Jurkat, Clone E6-1 (cell line): ENCODE measurements around the gene ARVCF.

Experiments
- DNase-seq: peaks from one replicate; pipeline ENCODE4 v3.0.0-alpha.2; 2011; ENCODE audit warnings: low read depth, low spot score
- H3K4me3 ChIP-seq: 2 replicates; pipeline ENCODE4 v1.5.1; 2011; ENCODE audit warnings: mild to moderate bottlenecking, low read length, control low read depth, moderate library complexity

Gene ARVCF

DNA sequence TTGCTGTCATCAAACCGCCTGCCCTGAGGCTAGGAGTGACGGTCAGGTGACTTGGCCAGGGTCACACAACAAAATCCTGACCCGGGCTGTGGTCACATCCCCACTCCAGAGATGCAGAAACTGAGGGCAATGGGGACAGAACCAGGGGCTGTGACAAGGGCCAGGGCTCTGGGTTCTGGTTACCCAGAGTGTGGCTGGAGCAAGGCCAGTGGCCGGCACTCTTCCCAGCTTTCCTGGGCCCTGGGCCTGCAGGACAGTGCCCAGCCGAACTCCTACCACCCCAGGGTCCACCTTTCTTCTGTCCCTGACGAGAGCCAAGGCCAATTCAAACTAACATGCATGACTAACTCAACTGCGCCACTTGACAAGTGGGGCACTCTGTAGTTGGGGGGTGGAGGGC, 35.9 kb downstream of the ARVCF start:
- H3K4me3 ChIP-seq, result no peak overlapping the region
- no peak for DNase-seq

DNA sequence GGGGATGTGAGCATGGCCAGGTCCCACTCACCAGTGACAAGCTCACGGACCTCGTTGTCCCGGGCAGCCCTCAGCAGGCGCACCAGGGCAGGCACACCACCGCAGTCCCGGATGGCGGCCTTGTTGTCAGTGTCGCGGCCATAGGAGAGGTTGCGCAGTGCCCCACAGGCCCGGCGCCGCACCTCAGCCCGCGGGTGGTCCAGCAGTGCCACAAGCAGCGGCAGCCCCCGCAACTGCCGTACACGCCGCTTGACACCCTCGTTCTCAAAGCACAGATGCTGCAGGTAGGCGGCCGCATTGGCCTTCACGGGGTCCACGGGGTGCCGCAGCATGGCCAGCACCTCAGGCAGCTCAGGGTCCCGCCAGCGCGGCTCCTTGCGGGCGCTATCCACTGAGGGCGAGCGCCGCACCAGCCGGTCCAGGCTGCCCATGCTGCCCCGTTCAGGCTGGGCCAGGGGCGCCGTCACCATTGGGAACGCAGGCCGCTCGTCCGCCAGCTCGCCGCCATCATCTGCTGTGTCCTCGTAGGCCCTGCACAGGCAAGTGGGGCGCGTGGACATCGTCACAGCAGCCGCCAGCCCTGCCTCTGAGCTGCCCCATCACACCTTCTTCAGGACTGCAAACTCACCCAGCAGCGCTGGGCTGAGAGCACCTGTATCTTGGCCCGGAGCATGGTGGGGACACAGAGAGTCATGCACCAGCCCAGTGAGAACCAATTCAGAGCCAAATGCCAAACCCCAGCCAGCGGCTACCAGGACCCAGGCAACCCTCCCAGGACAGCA, 36.7 kb downstream of the ARVCF start:
- no peak for DNase-seq

DNA sequence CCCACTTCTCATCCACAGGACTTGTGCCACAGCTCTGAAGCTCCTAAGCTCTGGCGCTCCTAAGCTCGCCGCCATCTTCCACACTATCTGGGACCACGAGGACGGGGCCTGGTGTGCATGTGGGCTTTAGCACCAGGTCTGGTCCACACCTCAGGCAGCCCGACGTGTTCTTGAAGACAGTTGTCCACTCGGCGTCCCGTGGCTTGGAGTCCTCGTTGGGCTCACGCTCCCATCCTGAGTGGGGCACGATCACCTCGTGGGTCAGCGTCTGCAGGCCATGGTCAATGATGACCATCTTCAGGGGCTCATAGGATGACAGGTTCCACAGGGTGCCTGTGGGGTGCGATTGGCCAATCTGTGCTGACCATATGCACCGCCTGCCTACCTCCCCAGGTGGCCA, 37.9 kb downstream of the ARVCF start:
- DNase-seq, result no peak
- H3K4me3 ChIP-seq, result no peak overlapping the region

More for the DNA sequence above, 36.7 kb downstream of the ARVCF start:
- H3K4me3 ChIP-seq, result no peak overlapping the region

DNA sequence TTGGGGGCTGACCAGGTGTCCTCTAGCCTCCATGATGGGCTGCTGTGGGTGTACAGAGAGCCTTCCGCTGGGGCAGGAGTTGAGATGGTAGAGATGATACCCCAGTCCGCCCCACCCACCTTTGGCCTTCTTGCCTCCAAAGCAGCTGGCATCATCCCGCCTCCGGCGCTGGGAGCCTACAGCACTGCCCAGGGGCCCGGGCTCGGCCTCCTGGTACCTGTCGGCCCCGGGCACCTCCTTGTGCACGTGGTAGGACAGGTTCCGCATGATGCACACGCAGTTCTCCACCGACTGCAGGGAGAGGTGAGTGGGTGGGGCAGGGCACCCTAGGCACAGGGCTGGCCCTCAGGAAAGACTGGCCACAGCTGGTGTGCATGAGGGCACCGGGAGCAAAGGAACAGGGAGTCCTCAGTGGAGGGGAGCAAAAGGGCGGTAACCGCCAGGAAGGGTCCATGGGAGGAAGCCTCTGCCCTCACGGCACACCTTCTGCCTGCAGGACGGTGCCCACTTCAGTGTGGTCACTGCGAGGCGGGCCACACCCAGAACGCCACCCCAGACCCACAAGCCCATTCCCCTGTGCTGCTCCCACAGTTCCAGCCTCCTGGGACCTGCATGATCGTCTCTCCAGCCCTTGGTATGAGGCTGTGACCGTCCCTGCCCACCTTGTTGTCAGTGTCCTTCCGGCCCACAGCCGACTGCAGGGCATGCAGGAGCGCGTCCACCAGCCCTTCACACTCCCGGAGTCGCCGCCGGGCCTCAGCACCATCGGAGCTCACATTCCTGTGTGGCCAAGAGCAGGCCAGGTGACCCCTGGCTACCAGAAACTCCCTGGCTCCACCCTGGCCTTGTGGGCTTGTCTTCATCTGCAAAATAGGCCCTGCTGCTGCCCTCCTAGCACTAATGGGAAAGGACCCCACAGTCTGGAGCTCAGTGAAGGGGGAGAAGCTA, 39.1 kb downstream of the ARVCF start:
- no peak overlapping the region for H3K4me3 ChIP-seq
- no peak for DNase-seq

DNA sequence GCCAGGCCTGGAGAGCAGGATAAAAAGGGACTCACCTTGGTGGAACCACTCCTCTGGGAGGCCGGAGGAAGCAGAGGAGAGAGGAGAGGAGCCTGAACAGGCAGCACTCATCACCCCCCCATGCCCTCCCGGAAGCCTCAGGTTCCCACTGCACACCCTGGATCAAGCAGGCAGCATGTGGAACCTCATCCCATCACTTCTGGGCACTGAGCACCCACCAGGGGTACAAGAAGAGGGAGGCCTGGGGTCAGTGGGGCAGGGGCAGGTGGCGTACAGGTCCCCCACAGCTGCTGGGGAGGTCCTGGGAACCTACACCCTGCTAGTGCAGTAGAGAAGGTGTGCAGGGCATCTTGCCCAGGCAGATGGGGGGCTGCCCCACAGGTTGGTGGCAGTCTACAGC, 40.0 kb downstream of the ARVCF start:
- no peak for DNase-seq
- no peak overlapping the region for H3K4me3 ChIP-seq

DNA sequence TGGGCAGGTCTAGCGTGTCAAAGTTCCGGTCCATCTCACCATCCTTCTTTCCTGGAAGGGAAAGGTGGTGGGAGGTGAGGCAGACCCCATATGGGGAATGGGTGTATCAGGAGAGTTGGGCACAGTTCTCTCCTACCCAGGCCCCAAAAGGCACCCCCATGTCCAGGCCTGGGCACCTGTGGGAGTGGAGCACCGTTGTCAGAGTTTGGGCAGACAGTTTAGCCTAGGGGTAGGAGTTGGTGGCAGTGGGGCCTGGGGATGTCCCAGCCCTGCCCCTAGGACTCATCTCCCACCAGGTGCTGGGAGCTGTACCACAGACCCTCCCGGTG, 41.0 kb downstream of the ARVCF start:
- no peak overlapping the region for H3K4me3 ChIP-seq
- no peak for DNase-seq

DNA sequence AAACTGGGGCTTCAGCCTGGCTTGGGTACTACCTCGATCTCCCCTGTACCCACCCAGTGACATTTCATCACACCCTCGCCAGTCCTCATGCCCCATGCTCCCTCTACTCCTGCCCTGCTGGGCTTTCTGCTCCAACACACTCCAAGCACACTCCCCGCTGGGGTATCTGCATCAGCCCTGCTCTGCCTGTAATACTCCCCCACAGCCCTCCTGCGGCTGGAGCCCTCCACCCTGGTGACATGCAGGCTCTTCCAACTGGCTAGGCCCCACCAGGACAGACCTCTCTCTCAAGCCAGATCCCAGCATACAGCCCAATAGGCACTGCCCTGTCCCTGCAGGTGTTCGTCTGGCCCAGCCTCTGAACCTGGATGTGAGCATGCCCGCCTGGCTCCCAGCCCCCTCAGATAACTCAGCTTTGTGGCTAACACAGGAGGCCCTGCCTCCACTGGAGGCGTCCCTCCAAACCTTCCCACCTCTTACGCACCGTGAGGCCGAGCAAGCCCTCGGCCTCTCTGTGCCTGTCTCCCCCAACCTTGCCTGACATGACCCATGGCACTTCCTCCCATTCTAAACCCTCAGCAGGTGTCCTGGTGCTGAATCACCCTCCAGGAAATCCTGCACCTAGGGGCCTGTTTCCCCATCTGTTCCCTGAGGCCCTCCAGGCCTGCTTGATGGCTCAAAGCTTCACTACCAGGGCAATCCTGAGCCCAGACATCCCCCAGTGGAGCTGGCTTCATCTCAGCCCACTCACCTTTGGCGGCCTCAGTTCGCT, 41.5 kb downstream of the ARVCF start:
- DNase-seq, result peak; percentile 36
- H3K4me3 ChIP-seq, result no peak overlapping the region

DNA sequence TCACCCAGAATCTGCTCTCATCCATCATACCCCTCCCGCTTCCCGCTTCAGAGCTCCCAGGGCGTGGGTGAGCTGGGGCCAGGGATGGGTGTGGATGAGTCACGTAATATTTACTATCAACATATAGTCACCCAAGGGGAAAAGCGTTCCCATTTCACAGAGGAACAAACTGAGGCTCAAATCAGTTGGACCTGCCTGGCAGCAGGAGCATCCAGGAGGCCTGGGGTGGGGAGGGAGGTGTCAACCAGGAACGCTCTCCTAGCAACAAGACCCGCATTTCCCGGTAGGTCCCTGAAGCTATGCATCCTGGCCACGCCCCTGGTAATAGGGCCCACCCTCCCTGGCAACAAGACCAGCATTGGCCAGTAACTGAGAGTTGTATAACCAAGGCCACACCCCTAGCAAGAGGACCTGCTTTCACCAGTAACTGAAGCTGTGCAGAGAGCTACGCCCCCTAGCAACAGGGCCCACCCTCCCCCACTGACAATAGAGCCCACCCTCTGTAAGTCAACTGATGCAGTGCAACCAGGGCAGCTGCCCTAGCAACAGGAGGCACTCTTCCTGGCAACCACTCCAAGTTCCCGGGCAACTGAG, 42.3 kb downstream of the ARVCF start:
- DNase-seq, result peak; percentile 94
- no peak overlapping the region for H3K4me3 ChIP-seq

DNA sequence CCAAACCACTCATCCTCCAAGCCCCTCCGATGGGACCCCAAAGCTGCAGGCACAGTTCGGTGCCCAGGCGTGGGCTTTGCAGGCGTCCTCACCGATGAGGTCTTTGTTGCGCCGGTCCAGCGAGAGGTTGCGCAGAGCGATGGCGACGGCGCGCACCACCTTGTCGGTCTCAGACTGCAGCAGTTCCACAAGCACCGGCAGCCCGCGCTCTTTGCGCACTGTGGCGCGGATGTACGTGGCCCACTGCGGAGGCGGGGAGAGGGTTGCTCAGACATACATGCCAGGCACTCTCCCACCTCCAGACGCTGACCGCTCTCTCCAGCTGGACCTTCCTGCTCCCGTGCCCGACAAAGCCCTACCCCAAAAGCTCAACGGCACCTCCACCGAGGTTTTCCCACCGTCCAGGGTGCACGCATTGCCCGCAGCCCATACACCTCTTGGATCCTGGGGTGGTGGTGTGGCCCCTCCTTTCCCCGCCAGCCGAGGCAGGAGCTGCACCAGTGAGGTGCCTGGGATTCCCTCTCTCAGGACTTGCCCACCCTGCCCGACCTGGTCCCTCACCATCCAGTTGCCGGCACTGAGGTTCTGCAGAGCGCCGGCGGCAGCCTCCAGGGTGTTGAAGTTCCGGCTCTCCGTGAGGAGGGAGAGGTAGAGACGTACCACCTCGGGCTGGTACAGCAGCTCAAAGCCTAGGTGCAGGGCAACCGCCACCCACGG, 42.9 kb downstream of the ARVCF start:
- no peak for DNase-seq
- no peak overlapping the region for H3K4me3 ChIP-seq

DNA sequence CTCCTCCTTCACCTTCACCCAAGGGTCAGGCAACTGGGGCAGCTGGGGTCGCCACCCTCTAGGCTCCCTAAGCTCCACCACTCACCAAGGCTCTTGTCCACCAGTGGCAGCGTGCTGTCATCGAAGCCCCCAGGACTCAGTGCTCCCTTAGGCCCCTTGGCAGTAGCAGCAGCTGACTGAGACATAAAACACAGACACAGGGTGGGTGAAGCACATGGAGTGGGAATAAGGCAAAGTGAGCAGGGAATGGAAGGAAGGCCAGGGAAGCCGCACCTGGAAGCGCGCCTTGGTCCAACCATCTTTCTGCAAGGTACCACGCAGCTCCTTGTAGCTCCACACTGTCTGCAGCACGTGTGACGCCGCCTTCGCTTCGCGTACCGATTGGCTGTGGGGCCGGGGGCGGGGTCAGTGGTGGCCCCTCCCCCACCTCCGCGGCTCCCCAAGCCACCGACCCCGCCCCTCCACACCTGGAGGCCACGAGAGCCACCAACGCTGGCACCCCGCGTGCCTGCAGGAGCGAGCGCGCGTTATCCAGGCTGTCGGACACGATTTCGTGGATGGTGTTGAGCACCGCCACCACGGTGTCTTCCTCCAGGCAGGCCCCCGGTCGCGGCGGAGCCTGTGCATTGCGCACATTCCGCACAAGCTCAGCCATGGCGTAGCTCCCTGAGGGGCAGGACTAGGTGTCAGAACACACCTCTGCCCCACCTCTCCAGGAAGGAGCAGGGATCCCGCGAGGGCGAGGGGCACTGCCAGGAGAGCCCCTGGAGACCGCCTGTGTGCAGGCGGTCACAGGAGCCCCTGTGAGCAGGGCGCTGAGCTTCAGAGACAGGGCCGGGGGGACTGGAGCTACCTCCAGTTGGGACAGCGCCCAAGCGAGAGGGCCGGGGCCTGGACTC, 43.7 kb downstream of the ARVCF start:
- H3K4me3 ChIP-seq, result no peak overlapping the region
- DNase-seq, result no peak

DNA sequence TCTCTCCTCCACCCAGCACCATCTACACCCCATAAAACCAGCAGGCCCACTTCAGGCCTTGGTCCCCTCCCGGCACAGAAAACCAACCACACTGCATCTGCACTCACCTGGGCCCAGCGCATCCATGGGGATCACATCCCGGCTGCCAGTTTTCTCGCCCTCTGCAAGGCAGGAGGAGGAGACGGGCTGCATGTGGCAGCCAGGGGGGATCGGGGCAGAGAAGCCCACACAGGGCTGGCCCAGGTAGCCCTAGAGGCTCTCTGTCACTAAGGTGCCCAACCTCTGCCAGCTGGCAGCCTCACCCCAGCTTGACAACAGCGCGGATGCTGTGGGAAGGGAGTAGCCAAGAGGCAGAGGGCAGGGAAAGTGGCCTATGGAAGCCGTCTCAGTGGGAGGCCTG, 44.4 kb downstream of the ARVCF start:
- DNase-seq, result no peak
- no peak overlapping the region for H3K4me3 ChIP-seq

DNA sequence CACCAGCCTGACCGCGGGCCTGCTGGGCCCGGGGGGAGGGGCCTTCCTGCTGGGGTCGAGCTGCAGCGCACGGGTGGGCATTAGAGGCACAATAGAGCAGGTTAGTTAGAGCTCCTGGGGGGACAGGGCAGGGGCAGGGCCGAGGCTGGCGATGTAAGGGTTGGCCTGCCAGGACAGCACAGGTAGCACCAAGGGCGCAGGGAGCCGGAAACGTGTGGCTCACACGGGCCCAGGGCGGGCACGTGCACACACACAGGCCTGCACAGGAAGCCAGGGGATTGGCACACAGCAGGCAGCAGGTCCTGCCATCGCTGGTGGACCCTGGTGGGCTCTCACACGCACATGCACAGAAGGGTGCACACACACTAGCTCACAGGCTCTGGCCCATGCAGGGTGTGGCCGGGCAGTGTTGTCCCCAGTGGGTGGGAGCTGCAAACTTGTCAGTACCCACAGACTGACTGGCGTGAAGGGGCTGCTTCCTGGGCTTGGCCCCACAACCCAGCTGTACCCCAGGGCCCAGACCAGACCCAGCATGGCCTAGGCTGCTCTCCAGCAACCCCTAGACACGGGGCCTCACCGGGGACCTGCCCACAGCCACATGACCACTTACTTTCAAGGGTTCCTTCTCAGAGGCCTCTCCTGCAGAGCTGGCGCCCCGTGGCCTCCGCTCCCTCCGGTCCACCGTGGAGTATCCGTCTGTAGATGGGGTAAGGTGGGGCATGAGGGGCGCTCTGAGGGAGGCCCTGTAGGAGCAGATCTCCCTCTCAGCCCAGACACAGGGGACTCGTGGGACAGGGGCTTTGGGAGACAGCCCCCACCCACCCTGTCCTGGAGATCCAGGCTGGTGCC, 45.1 kb downstream of the ARVCF start:
- no peak for DNase-seq
- no peak overlapping the region for H3K4me3 ChIP-seq

DNA sequence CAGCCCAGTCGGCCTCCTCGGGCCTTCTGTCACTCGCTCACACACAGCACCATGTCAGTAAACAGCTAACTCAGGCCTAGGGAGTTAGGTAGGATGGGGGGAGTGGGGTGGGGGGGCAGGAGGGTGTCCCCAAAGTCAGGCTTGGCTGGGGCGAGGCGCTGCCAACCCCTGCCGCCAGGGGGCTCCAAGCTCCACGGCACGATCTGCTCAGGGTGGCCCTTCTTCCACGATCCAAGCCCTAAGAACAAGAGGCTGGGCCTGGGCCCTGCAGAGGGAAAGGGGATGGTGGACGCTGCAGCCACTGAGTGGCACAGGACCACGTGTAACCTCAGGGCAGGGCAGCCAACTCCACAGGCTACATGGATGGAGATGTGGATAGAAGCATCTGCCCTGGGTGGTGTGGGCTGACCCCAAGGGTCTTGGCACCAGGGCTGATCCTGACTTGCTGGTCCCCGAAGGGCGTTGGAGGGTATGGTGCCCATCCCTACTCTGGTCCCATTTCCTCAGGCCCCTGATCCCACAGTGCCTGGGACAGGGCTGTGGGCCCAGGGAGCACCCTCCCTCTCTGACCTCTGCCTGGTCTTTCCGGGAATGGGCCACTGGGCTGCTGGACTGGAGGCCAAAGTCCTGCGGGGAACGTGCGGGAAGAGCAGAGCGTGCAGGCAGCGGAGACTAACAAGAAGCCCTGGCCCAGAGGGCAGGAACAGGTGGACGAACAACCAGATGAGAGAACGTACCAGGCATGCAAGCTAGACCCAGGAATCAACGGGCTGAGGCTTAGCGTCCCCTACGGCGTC, 45.9 kb downstream of the ARVCF start:
- H3K4me3 ChIP-seq, result no peak overlapping the region
- DNase-seq, result peak; percentile 43

DNA sequence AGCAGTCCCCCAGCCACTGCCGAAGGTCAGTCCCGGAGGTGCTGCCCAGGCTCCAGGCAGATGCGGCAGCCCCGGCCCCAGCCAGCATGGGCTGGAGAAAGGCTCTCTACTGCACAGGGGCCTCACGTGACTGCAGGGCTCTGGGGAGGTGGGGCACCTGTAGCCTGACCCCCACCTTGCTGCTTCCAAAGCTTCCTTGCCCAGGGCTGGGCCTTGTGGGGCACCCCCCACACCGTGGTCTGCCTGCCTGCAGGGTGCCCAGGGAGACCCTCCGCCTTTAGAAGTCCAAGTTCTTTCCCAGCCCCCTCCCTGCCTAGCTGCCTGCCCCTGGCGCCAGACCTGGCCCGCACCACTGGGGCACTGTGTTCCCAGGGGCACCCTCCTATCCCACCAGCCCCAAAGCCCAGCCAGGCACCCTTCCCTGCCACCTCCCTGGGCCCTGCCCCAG, 46.6 kb downstream of the ARVCF start:
- DNase-seq, result no peak
- no peak overlapping the region for H3K4me3 ChIP-seq

DNA sequence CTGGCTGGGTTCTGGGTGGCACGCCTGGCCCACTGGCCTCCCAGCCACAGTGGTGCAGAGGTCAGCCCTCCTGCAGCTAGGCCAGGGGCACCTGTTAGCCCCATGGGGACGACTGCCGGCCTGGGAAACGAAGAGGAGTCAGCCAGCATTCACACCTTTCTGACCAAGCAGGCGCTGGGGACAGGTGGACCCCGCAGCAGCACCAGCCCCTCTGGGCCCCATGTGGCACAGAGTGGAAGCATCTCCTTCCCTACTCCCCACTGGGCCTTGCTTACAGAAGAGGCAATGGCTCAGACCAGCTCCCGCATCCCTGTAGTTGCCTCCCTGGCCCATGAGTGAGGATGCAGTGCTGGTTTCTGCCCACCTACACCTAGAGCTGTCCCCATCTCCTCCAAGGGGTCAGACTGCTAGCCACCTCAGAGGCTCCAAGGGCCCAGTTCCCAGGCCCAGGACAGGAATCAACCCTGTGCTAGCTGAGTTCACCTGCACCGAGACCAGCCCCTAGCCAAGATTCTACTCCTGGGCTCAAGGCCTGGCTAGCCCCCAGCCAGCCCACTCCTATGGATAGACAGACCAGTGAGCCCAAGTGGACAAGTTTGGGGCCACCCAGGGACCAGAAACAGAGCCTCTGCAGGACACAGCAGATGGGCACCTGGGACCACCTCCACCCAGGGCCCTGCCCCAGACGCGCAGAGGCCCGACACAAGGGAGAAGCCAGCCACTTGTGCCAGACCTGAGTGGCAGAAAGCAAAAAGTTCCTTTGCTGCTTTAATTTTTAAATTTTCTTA, 47.3 kb downstream of the ARVCF start:
- no peak for DNase-seq
- no peak overlapping the region for H3K4me3 ChIP-seq
